ACC112 (cell line): ENCODE results near the gene REX1BD.

Source experiments
- H2AFZ ChIP-seq: fragments of 200-600 bp; sonication (generic); one replicate; pipeline ENCODE4 v1.6.0; 2017; ENCODE audit warnings: antibody characterized with exemption, low read length; ENCODE audit not compliant: unreplicated experiment
- H3K27ac ChIP-seq: fragments of 200-600 bp; sonication (generic); 2 replicates; pipeline ENCODE4 v1.5.1; 2014; ENCODE audit warnings: low read depth, mild to moderate bottlenecking, antibody characterized with exemption, low read length, moderate library complexity
- H3K27me3 ChIP-seq: fragments of 200-600 bp; sonication (generic); 2 replicates; pipeline ENCODE4 v1.6.1; 2014; ENCODE audit warnings: mild to moderate bottlenecking, antibody characterized with exemption, low read length, moderate library complexity, mixed read lengths; ENCODE audit not compliant: insufficient read depth
- H3K36me3 ChIP-seq: fragments of 200-600 bp; sonication (generic); 2 replicates; pipeline ENCODE4 v1.6.1; 2016; ENCODE audit warnings: mild to moderate bottlenecking, antibody characterized with exemption, low read length, moderate library complexity, mixed read lengths; ENCODE audit not compliant: insufficient read depth
- H3K4me1 ChIP-seq: fragments of 200-600 bp; sonication (generic); one replicate; pipeline ENCODE4 v1.6.1; 2016; ENCODE audit warnings: low read length, mixed read lengths; ENCODE audit not compliant: insufficient read depth, unreplicated experiment, control insufficient read depth
- H3K4me3 ChIP-seq: fragments of 200-600 bp; sonication (generic); 2 replicates; pipeline ENCODE4 v1.5.1; 2014; ENCODE audit warnings: mild to moderate bottlenecking, low read depth, low read length
- H3K79me2 ChIP-seq: fragments of 200-600 bp; sonication (generic); one replicate; pipeline ENCODE4 v1.6.0; 2016; ENCODE audit warnings: low read length; ENCODE audit not compliant: control insufficient read depth, unreplicated experiment, insufficient read depth

Gene REX1BD

DNA sequence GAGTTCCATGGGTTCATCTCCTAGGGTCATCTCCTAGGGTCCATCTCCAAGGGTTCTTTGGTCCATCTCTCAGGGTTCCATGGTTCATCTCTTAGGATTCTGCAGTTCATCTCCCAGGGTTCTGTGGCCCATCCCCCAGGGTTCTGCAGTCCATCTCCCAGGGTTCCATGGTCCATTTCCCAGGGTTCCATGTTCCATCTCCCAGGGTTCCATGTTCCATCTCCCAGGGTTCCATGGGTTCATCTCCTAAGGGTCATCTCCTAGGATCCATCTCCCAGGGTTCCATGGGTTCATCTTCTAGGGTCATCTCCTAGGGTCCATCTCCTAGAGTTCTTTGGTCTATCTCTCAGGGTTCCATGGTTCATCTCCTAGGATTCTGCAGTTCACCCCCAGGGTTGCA is 29.0 kb downstream of the REX1BD start:
- Histone ChIP-seq H3K4me1 (no peaks in the 10 kb centered on the region), H3K36me3 (no peaks in the 10 kb centered on the region), H3K79me2 (no peaks in the 10 kb centered on the region), H3K27me3 (peaks cover 11% of the 10 kb centered on the region), H3K4me3 (no peak overlapping the region), H2AFZ (no peak overlapping the region), H3K27ac (no peak overlapping the region)

DNA sequence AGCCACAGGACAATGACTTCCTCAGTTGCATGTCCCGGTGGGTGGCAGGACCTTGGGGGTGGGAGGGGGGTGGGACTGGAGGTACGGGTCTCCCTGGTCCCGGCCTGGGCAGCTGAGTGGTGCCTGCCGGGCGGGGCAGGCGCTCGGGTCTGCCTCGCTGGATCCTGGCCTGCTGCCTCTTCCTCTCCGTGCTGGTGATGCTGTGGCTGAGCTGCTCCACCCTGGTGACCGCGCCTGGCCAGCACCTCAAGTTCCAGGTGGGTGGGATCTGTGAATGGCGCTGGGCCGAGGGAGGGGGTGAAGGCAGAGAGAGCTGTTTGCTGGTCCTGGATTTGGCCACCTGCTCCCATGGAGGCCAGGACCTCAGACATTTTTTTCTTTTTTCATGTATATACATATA is 29.6 kb downstream of the REX1BD start:
- Histone ChIP-seq H3K36me3 (no peaks in the 10 kb centered on the region), H3K79me2 (no peaks in the 10 kb centered on the region), H3K27me3 (peaks cover 5% of the 10 kb centered on the region), H3K4me1 (no peaks in the 10 kb centered on the region), H3K27ac (no peak overlapping the region), H2AFZ (no peak overlapping the region), H3K4me3 (no peak overlapping the region)

DNA sequence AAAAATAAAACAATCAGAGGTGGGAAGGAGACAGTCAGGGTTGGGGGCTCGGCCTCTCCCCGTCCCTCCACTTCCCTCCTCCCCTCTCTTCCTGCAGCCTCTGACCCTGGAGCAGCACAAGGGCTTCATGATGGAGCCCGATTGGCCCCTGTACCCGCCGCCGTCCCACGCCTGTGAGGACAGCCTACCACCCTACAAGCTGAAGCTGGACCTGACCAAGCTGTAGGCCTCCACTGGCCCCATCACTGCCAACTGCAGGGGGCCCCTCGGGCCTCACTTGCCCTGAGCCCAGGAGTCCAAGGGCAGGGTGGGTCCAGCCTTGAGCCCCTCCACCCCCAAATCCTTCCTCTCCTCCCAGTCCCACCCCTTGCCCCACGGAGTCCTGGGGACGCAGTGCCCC is 31.7 kb downstream of the REX1BD start:
- no peaks in the 10 kb centered on the region for H3K4me1 ChIP-seq
- no peaks in the 10 kb centered on the region for H3K79me2 ChIP-seq
- no peak overlapping the region for H3K4me3 ChIP-seq
- H3K27me3 ChIP-seq = no peaks in the 10 kb centered on the region
- H2AFZ ChIP-seq = no peak overlapping the region
- H3K27ac ChIP-seq = no peak overlapping the region
- no peaks in the 10 kb centered on the region for H3K36me3 ChIP-seq

DNA sequence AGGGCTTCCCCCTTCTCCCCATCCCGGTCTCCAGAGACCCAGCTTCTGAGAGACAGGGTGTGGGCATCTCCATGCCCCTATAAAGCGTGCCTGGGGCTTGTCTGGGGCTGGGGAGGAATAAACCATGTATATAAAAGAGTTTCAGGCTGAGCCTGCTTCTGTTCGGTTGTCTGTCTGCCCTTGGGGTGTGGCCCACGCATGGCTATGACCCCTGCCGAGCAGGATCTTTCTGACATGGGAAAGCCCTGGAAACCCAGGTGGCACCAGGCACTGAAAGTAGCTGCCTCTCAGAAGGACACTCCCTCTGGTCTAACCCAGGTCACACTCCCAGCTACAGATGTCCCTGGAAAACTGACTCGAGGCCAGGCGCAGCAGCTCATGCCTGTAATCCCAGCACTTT is 32.3 kb downstream of the REX1BD start:
- Histone ChIP-seq H2AFZ (no peak overlapping the region), H3K4me3 (no peak overlapping the region), H3K27me3 (no peaks in the 10 kb centered on the region), H3K4me1 (no peaks in the 10 kb centered on the region), H3K79me2 (no peaks in the 10 kb centered on the region), H3K27ac (no peak overlapping the region), H3K36me3 (no peaks in the 10 kb centered on the region)

DNA sequence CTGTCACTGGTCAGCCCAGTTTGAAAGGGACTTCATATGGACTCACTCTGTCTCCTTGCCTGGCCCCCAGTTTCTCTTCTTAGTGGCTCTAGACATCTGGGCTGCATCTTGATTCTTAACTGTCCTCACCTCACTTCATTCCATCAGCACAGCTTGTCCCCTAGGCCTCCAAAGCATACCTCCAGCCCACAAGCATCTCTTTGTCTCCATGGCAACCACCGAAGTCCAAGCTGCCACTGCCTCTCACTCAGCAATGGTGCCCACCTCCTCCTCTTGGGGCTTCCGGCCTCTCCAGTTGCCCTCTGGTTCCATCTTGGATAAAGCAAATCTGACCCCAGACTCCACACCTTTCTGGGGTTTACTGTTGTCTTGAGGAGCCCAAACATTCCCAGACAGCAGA is 38.3 kb downstream of the REX1BD start:
- H3K36me3 ChIP-seq = no peaks in the 10 kb centered on the region
- H3K27me3 ChIP-seq = no peaks in the 10 kb centered on the region
- H2AFZ ChIP-seq = no peak overlapping the region
- no peak overlapping the region for H3K4me3 ChIP-seq
- H3K4me1 ChIP-seq = peaks cover 11% of the 10 kb centered on the region
- H3K79me2 ChIP-seq = no peaks in the 10 kb centered on the region
- no peak overlapping the region for H3K27ac ChIP-seq

DNA sequence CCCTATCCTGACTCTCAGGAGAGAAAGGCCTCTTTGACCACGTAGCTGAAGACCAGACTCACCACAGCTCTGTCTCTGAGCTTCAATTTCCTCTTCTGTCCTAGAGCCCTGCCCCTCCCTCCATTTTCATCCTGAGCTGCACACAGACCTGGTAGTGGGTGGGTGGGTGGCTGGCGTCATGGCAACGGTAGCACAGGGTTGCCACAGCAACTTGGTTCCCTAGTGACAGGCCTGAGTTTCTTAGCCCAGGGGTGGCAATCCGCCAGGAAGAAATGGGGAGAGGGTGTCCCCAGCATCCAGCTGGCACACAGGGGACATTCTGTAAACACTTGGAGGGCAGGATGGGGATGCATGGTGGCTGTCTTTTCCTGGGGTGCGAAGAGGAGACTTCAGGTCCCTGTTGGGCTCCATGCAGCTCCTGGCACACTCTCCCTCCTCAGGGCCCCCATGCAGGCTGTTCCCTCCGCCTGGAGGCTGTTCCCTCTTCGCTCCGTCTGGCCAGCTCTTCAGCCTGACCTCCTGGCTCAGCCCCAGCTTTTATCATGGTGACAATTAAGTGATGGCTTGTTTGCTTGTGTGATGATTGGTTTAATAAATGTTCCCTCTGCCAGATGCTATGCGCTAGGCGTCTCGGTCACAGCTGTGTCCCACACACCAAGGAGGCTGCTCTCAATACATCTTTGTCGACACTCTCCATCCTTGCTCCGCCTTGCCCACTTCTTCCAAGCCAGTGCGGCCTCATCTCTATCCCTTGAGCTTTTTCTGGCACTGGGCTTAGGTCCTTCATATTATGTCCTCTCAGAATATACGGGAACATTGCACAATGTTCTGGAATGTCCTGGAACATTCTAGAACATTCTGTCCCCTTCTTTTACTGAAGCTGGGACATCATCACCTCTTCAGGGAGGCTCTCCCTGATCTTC is 40.8 kb downstream of the REX1BD start:
- peak overlapping the region; percentile 70 for H3K27ac ChIP-seq
- peaks cover 11% of the 10 kb centered on the region for H3K4me1 ChIP-seq
- no peak overlapping the region for H2AFZ ChIP-seq
- no peak overlapping the region for H3K4me3 ChIP-seq
- H3K27me3 ChIP-seq = no peaks in the 10 kb centered on the region
- H3K79me2 ChIP-seq = no peaks in the 10 kb centered on the region
- no peaks in the 10 kb centered on the region for H3K36me3 ChIP-seq

DNA sequence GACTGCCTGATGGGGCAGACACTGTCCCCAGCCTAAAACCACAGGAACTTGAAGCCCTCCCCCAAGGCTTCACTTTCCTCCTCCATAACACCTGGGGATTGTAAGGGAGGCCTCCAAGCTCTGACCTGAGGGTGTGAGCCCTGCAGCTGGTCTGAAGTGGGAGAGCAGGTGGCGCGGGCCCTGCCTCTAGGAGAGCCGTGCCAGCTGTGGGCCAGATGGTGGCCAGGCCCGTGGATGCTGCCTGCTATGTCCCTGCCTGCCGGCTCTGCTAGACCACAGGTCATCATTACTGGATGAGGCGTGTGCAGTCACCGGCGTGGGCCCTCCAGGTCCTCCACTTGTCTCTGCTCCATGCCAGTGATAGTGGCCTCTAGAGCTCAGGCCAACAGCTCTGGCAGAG is 44.7 kb downstream of the REX1BD start:
- no peaks in the 10 kb centered on the region for H3K27me3 ChIP-seq
- H3K79me2 ChIP-seq = peaks cover 8% of the 10 kb centered on the region
- H3K36me3 ChIP-seq = no peaks in the 10 kb centered on the region
- H2AFZ ChIP-seq = no peak overlapping the region
- no peak overlapping the region for H3K4me3 ChIP-seq
- peaks cover 16% of the 10 kb centered on the region for H3K4me1 ChIP-seq
- H3K27ac ChIP-seq = no peak overlapping the region

DNA sequence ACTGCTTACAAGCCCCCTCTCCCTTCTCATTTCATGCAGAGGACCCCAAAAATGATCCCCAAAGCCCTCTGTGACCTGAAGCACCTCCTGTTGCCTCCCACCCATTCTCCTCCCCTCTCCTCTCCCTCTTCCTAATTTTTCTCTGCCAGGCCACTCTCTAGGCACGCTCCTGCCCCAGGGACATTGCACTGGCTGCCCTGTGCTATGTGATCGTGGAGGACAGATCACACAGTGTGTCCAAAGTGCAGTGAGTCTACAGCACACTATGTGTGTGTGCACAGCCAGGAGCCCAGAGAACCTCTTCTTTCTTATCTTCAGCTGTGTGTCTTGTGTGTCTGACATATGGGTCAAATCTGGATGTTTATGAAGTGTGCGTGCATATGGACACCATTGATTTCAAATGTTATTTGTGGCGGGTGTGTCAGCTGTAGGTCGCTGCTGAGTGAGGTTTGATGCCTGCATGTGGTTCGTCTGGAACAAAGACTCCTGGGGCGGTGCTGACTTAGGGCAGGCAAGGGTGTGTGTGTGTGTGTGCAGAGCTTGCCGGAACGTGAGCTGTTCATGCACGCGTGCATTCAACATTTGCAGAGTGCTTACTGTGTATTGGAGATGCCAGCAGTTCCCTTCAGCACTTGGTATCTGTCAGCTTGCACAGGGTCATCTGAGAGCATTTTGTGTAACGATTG is 46.2 kb downstream of the REX1BD start:
- no peaks in the 10 kb centered on the region for H3K27me3 ChIP-seq
- no peak overlapping the region for H3K4me3 ChIP-seq
- H2AFZ ChIP-seq = no peak overlapping the region
- peaks cover 12% of the 10 kb centered on the region for H3K79me2 ChIP-seq
- H3K4me1 ChIP-seq = peaks cover 10% of the 10 kb centered on the region
- no peaks in the 10 kb centered on the region for H3K36me3 ChIP-seq
- H3K27ac ChIP-seq = no peak overlapping the region

DNA sequence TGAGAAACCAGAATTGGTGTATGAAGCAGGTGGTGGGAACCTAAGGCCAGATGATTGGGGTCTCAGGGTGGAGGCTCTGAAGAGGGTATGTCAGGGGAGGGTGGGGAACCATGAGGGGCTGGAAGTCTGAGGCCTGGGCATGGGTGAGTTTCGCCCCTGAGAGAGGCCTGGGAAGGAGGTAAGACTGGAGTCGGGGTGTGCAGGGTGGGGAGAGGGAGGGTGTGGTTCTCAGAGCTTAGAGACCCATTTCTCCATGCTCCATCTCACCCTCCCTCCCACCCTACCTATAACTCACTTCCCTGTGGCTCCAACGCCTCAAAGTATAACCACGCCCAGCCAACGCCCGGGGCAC is 47.2 kb downstream of the REX1BD start:
- Histone ChIP-seq H2AFZ (no peak overlapping the region), H3K27ac (no peak overlapping the region), H3K27me3 (no peaks in the 10 kb centered on the region), H3K79me2 (peaks cover 15% of the 10 kb centered on the region), H3K4me1 (peaks cover 4% of the 10 kb centered on the region), H3K36me3 (no peaks in the 10 kb centered on the region), H3K4me3 (no peak overlapping the region; the same call in 1 of the 2 replicates)

DNA sequence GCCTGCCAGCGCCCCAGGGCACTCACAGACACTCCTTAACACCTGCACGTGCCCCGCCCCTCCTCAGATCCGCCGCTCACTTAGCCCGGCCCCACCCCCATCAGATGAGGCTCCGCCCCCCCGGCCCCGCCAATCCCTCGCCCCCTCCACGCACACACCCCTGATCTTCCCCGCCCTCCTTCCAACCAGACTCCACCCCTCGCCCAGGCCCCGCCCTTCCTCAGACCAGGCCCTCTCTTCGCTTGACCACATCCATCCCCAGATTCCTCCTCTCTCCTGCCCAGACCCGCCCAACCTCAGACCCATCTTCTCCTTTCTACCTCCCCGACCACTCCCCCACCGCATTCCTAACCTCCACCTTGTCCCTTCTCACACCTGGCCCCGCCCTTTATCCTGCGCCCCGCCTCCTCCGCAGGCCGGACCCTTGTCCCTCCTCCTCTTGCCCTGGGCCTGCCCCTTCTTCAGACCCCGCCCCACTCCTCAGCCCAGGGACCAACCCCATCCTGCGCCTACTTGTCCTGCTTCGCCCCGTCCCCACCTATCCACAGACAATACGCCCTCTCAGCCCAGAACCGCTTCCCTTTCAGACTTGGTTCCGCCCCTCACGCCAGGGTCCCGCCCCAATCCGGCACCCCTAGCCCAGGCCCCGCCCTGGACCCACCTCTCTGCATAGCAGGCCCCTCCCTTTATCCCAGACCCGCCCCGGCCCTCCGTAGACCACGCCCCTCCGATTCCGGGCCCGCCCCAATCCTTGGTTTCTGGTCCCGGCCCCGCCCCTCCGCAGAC is 47.8 kb downstream of the REX1BD start:
- Histone ChIP-seq H2AFZ (peak overlapping the region; percentile 81), H3K27me3 (no peaks in the 10 kb centered on the region), H3K4me1 (peaks cover 4% of the 10 kb centered on the region), H3K4me3 (peak overlapping the region; percentile 96), H3K36me3 (no peaks in the 10 kb centered on the region), H3K79me2 (peaks cover 15% of the 10 kb centered on the region), H3K27ac (no peak overlapping the region)
